Thymus (tissue), 11 donors: Measurements from ENCODE around the gene KRT6C. TPM values are rescaled to one million over a fixed set of nuclear protein-coding genes. Genes with fewer than 3 reads are reported as not detected.

Source experiments
- DNase-seq, 9 donors: peaks; one replicate each; pipeline ENCODE4 v3.0.0-alpha.2; 2013; ENCODE audit warnings: low spot score in 9 of 9, low read depth in 6 of 9, missing footprints in 1 of 9
- H3K27ac ChIP-seq, 2 donors: one replicate each; pipeline ENCODE4 v1.5.1; 2013; ENCODE audit warnings: control low read depth in 1 of 2, low read depth in 1 of 2, low read length in 1 of 2, mild to moderate bottlenecking in 1 of 2, moderate library complexity in 1 of 2
- H3K27me3 ChIP-seq, 2 donors: one replicate each; pipeline ENCODE4 v1.5.1; 2013; ENCODE audit warnings: low read length in 1 of 2; ENCODE audit not compliant: control insufficient read depth in 2 of 2, insufficient read depth in 1 of 2
- H3K36me3 ChIP-seq, 2 donors: one replicate each; pipeline ENCODE4 v1.5.1; 2013; ENCODE audit warnings: low read length in 1 of 2, mild to moderate bottlenecking in 1 of 2, moderate library complexity in 1 of 2; ENCODE audit not compliant: control insufficient read depth in 2 of 2, insufficient read depth in 2 of 2
- H3K4me1 ChIP-seq, 2 donors: one replicate each; pipeline ENCODE4 v1.5.1; 2013; ENCODE audit warnings: low read length in 2 of 2; ENCODE audit not compliant: control insufficient read depth in 2 of 2, insufficient read depth in 2 of 2
- H3K4me3 ChIP-seq, 2 donors: one replicate each; pipeline ENCODE4 v1.5.1; 2013; ENCODE audit warnings: low read length in 2 of 2, control low read depth in 1 of 2, mild to moderate bottlenecking in 1 of 2
- H3K9me3 ChIP-seq, 2 donors: one replicate each; pipeline ENCODE4 v1.5.1; 2013; ENCODE audit warnings: low read length in 1 of 2, mild to moderate bottlenecking in 1 of 2; ENCODE audit not compliant: control insufficient read depth in 2 of 2, insufficient read depth in 1 of 2
- WGBS: extraction: QIAGEN DNeasy Blood & Tissue Kit; methylation state at CpG from one replicate; pipeline ENCODE4 v1.1.7; 2013; 5-methylcytosine and 5-hydroxymethylcytosine counted together
- polyA plus RNA-seq: library from polyadenylated mRNA; stranded (reverse); fragments of 200-250 nt; gene quantifications from one replicate; pipeline ENCODE4 v1.2.3, GENCODE V29; 2013
- total RNA-seq: library from RNA; stranded (reverse); fragments of 120-200 nt; gene quantifications from one replicate; pipeline ENCODE4 v1.2.4, GENCODE V29; 2013
- donor health status: healthy.

KRT6C gene
- total and polyA plus RNA-seq, 2 donors, result 0.28 to 23.5 TPM

DNA sequence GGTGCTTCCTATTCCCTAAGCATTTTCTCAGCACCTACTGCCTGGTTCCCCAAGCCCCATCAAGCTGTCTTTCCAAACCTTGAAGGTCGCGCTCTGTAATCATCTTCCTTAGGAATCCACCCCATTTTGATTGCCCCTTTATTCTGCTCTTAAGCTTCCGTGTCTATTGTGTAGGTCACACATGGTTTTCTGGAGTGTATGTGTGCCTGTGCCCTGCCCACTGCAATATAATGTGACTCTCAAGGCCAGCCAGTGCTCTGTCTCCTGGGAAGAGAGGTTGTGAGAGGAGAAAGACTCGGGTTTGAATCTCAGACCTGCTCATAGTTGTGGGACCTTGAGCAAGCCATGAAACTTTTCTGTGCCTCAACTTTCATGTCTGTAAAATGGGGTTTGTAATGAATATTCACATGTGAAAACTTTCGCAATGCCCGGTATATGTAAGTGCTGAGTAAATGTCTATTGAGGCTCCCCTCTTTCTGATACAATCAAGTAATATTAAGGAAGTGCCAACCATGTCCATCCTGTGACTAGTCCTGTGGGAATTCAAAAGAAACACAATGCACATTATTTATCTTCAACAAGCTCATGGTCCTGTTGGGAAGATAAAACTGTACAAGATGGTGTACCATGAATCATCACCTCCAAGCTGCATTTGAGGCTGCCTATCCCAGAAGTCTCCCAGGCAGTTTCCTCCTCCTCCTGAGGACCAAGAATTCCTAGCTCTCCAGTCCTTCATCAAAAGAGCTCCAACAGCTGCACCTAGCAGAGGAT, 38.7 kb downstream of the KRT6C start:
- DNase-seq, result no peak
- 96% methylated on average over 6 of the region's 6 CpGs for WGBS
- Histone ChIP-seq H3K9me3 (no peaks in the 10 kb centered on the region), H3K27me3 (peaks cover 0 to 2% of the 10 kb centered on the region in 2 donors), H3K36me3 (no peaks in the 10 kb centered on the region), H3K4me1 (no peaks in the 10 kb centered on the region), H3K4me3 (no peak overlapping the region), H3K27ac (no peak overlapping the region)

DNA sequence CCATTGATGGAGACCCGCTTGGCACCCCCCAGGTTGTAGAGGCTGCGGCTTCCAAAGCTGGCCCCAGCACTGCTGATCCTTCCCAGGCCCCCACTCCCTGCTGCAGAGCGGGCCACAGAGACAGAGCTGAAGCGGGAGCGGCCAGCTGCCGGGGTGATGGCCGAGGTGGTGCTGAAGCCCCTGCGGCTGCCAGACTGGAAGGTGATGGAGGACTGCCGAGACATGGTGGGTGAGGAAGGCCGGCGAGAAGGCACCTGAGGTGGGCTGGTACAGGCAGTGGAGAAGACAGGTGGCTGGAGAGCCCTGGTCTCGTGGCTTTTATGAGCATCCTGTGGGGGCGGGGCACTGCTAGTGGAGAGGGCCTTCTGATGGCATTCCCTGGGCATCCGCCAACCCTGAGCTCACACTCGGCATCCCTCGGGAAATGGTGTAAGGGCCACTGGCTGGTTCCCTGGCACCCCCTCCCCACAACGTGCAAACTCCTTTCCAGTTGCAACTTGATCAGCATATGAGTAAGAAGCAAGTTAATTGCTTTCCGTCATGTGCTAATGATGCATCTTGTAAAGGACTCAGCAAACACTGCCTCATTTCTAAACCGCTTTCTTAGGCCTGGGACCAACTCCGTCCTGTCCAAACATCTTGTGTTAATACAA, 39.4 kb downstream of the KRT6C start, which contains the start of gene KRT75:
Gene KRT75, minus strand, starts transcription at position 291 of the 653 bp plus-strand sequence. Its CDS starts 67 bp downstream, at position 224.
- no peak for DNase-seq
- H3K4me1 ChIP-seq, result no peaks in the 10 kb centered on the region
- no peaks in the 10 kb centered on the region for H3K36me3 ChIP-seq
- 90% methylated on average over 20 of the region's 20 CpGs for WGBS
- H3K27me3 ChIP-seq, result peaks cover 0 to 2% of the 10 kb centered on the region in 2 donors
- no peaks in the 10 kb centered on the region for H3K9me3 ChIP-seq
- no peak within 1 kb of the TSS for H3K4me3 ChIP-seq
- no peak within 1 kb of the TSS for H3K27ac ChIP-seq

DNA sequence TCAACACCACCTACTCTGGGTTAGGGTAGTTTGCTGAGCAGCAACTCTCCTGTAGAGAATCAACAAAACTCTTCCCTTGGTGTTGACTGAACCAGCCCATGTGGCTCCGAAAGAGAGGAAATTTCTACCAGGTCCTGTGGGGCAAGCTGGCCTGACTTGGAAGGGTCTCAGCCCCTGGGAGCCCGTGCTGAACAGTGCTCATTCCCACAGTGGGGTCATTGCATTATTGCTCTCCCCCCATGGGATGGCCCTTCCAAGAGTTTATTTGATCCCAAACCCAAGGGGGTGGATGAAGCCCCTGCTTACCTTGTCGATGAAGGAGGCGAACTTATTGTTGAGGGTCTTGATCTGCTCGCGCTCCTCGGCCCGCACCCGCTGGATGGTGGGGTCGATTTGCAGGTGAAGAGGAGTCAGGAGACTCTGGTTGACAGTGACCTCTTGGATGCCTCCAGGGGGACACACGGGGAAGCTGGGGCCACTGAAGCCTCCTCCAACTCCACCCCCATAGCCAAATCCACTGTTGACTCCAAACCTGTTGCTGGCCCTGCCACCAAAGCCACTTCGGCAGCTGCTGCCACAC, 40.0 kb downstream of the KRT6C start:
- no peaks in the 10 kb centered on the region for H3K36me3 ChIP-seq
- no peak overlapping the region for H3K27ac ChIP-seq
- no peaks in the 10 kb centered on the region for H3K9me3 ChIP-seq
- no peak for DNase-seq
- no peaks in the 10 kb centered on the region for H3K4me1 ChIP-seq
- no peak overlapping the region for H3K4me3 ChIP-seq
- peaks cover 0 to 2% of the 10 kb centered on the region in 2 donors for H3K27me3 ChIP-seq
- 96% methylated on average over 12 of the region's 12 CpGs for WGBS

DNA sequence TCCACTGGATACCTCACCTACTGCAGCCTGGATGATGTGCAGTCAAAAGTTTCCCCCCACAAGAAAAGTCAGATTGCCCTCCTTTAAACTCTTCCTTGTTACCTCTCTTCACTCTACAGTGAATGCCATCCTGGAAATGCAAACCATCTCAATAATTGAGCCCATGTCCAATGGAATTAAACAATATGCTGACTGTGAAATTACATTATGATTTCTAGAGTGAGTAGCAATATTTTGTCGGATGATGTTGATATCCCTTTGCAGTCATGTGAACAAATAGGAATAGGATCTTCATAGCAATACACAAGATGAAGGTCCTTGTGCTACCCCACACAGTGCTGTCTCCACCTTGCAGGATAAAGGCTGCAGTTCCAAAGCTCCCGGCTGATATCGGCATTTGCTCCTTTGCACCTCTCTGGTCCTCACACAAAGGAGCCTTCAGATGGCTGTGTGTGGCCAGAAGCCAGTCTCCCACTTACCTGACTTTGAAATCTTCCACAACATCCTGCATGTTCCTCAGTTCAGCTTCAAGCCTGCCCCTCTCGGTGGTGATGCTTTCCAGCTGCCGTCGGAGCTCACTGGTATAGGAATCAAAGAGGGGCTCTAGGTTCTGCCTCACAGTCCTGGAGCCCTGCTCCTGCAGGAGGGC, 40.9 kb downstream of the KRT6C start:
- no peaks in the 10 kb centered on the region for H3K4me1 ChIP-seq
- H3K4me3 ChIP-seq, result no peak overlapping the region
- H3K27ac ChIP-seq, result no peak overlapping the region
- H3K36me3 ChIP-seq, result no peaks in the 10 kb centered on the region
- H3K27me3 ChIP-seq, result peaks cover 0 to 4% of the 10 kb centered on the region in 2 donors
- 93% methylated on average over 6 of the region's 6 CpGs for WGBS
- DNase-seq, result no peak
- no peaks in the 10 kb centered on the region for H3K9me3 ChIP-seq

DNA sequence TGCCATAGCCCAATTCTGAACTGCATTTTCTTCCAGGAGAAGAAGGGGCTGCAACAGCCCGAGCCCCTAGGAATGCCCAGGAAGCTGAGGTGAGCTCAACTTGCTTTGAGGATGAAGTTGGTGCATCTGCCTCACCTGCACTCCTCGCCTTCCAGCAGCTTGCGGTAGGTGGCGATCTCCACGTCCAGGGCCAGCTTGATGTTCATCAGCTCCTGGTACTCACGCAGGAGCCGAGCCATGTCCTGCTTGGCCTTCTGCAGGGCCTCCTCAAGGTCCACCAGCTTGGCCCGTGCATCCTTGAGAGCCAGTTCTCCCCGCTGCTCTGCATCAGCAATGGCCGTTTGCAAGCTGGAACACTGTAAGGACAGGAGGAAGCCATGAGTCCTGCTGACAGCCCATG, 45.5 kb downstream of the KRT6C start:
- H3K4me3 ChIP-seq, result no peak overlapping the region
- DNase-seq, result no peak

DNA sequence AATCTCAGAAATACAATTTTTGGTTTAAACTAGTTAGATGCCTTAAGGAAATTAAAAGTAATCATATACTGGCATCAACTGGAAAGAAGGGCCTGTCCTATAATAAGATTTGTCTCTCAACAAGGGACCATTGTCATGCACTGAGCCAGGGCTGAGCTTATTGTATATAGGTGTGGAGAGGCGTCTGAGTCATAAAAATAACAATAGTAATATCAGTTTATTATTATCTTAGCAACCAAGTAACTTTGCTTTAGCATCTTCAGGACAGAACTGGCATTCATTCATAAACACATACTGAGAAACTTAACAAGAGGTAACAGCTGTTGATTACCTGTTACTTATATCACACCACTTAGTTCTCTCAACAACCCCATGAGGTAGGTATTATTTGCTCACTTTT, 46.5 kb downstream of the KRT6C start:
- Histone ChIP-seq H3K4me3 (no peak overlapping the region), H3K9me3 (no peaks in the 10 kb centered on the region), H3K36me3 (no peaks in the 10 kb centered on the region), H3K27ac (no peak overlapping the region), H3K4me1 (peaks cover 0 to 2% of the 10 kb centered on the region in 2 donors), H3K27me3 (peaks cover 0 to 17% of the 10 kb centered on the region in 2 donors)
- 87% methylated on average over 1 of the region's 1 CpG for WGBS
- DNase-seq, result no peak

More for the DNA sequence above, 45.5 kb downstream of the KRT6C start:
- H3K27me3 ChIP-seq, result peaks cover 0 to 15% of the 10 kb centered on the region in 2 donors
- H3K36me3 ChIP-seq, result no peaks in the 10 kb centered on the region
- no peaks in the 10 kb centered on the region for H3K9me3 ChIP-seq
- H3K27ac ChIP-seq, result no peak overlapping the region
- WGBS, result 85% methylated on average over 10 of the region's 10 CpGs
- peaks cover 0 to 2% of the 10 kb centered on the region in 2 donors for H3K4me1 ChIP-seq

DNA sequence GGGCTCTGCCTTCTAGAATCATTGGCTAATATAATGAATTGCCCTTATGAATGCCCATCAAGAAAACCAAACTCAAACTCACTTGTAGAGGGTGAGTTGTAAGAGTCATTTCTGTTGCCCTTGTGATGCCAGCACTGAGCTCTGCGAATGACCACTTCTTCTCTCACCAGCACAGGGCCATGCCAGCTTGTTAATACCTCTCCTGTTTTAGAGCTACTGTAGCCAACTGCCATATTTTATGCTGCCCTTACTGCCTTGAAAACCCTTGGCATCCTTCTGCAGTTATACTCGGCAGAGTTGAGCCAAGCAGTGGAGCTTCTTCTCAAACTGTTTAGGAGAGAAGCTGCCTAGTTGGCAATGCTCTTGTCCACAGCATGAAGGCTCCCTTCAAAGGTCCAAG, 47.6 kb downstream of the KRT6C start:
- DNase-seq, result no peak

DNA sequence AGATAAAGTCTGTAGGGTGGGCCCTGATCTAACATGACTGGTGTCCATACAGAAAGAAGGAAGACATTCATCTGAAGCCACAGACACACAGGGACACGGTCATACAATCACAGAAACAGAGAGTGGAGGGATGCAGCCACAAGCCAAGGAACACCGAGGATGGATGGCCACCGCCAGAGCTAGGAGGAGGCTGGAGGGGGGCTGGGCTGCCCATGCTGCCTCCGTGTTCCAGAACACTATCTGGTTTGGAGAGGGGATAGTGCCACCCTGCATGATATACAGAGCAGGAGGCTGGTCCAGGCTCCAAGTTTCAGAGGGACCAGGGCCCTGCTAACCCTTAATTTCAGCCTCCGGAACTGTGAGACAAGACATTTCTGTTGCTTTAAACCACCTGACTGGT, 48.1 kb downstream of the KRT6C start:
- Histone ChIP-seq H3K4me3 (no peak overlapping the region), H3K36me3 (no peaks in the 10 kb centered on the region), H3K9me3 (no peaks in the 10 kb centered on the region), H3K27ac (no peak overlapping the region), H3K4me1 (peaks cover 0 to 2% of the 10 kb centered on the region in 2 donors), H3K27me3 (peaks cover 0 to 21% of the 10 kb centered on the region in 2 donors)
- no peak for DNase-seq
- WGBS, result 86% methylated on average over 5 of the region's 5 CpGs

More for the DNA sequence above, 47.6 kb downstream of the KRT6C start:
- Histone ChIP-seq H3K4me1 (peaks cover 0 to 2% of the 10 kb centered on the region in 2 donors), H3K4me3 (no peak overlapping the region), H3K27ac (no peak overlapping the region), H3K36me3 (no peaks in the 10 kb centered on the region), H3K27me3 (peaks cover 0 to 21% of the 10 kb centered on the region in 2 donors), H3K9me3 (no peaks in the 10 kb centered on the region)
- WGBS, result over 99% methylated on average over 2 of the region's 2 CpGs
